Activated CD4-positive, alpha-beta T cell treated with anti-CD3 and anti-CD28 coated beads, Interleukin-2, amount 10 ng/mL, durations not matched to agents 7 days and 5 days (primary cell): ENCODE measurements around the gene KRTAP9-4. TPM values are rescaled to one million over a fixed set of nuclear protein-coding genes. Genes with fewer than 3 reads are reported as not detected.
A peak's percentile ranks its signal among the peaks of the same experiment; 100 is the strongest.
"Not testable (repeated sequence)": the region's sequence is repeated elsewhere in the genome, so short reads cannot be mapped to it uniquely, and the experiment has no call there.

Experiments used
- CTCF ChIA-PET: fragments of 350-600 bp; sonication (Branson Sonifier 250); formaldehyde crosslinking; loops from one replicate; lab custom pipeline; 2021; ENCODE audit warnings: antibody characterized with exemption; lab: Charles Lee
- POLR2A ChIA-PET: fragments of 350-600 bp; sonication (Branson Sonifier 250); formaldehyde crosslinking; loops from one replicate; lab custom pipeline; 2021; ENCODE audit warnings: antibody characterized with exemption; lab: Charles Lee
- DNase-seq: peaks from one replicate; pipeline ENCODE4 v3.0.0-alpha.2; 2020
- H3K27ac Mint-ChIP-seq: one replicate; pipeline ENCODE4 v1.8.0; 2021; ENCODE audit warnings: mild to moderate bottlenecking, moderate library complexity, mixed read lengths
- H3K27me3 Mint-ChIP-seq: one replicate; pipeline ENCODE4 v1.8.0; 2021; ENCODE audit warnings: mixed read lengths
- H3K36me3 Mint-ChIP-seq: one replicate; pipeline ENCODE4 v1.8.0; 2021; ENCODE audit warnings: low read depth, mixed read lengths
- H3K4me1 Mint-ChIP-seq: one replicate; pipeline ENCODE4 v1.8.0; 2021; ENCODE audit warnings: mixed read lengths
- H3K4me3 Mint-ChIP-seq: one replicate; pipeline ENCODE4 v1.8.0; 2021; ENCODE audit warnings: mild to moderate bottlenecking, moderate library complexity, mixed read lengths
- H3K9me3 Mint-ChIP-seq: one replicate; pipeline ENCODE4 v1.8.0; 2021; ENCODE audit warnings: mixed read lengths
- total RNA-seq, 2 experiments: library from RNA; stranded (reverse); gene quantifications; one replicate each; pipeline ENCODE4 v1.2.3, GENCODE V29; 2021

Gene KRTAP9-4
- total RNA-seq, 2 experiments from 2014 or later = not detected

GRCh38 chr17:41275648-41276190 lies 26.2 kb downstream of the KRTAP9-4 start, which contains the start of gene KRTAP9-7:
Gene KRTAP9-7 (plus strand): TSS chr17:41275698. CDS start chr17:41275698, 0 bp downstream.
- not testable (repeated sequence) for H3K36me3 Mint-ChIP-seq, H3K4me3 Mint-ChIP-seq, DNase-seq, H3K4me1 Mint-ChIP-seq, H3K9me3 Mint-ChIP-seq
- POLR2A ChIA-PET = interaction anchor here (0.7 kb wide), 1 partner anchor 10 kb away, joined by 4 read pairs; no protein-coding TSS in a partner anchor
- Mint-ChIP-seq H3K27me3 (peaks cover 16% of the 10 kb centered on the region), H3K27ac (peak within 1 kb of the TSS; percentile 43)
- CTCF ChIA-PET = interaction anchor here (0.6 kb wide), 1 partner anchor 47 kb away, joined by 3 read pairs; no protein-coding TSS in a partner anchor

GRCh38 chr17:41278176-41278955 lies 28.9 kb downstream of the KRTAP9-4 start:
- Mint-ChIP-seq H3K36me3 (no peaks in the 10 kb centered on the region), H3K27me3 (peaks cover 16% of the 10 kb centered on the region), H3K4me1 (no peaks in the 10 kb centered on the region), H3K9me3 (no peaks in the 10 kb centered on the region), H3K27ac (no peak overlapping the region), H3K4me3 (no peak overlapping the region)
- CTCF ChIA-PET = no interaction called here
- POLR2A ChIA-PET = no interaction called here
- no peak for DNase-seq

DNA sequence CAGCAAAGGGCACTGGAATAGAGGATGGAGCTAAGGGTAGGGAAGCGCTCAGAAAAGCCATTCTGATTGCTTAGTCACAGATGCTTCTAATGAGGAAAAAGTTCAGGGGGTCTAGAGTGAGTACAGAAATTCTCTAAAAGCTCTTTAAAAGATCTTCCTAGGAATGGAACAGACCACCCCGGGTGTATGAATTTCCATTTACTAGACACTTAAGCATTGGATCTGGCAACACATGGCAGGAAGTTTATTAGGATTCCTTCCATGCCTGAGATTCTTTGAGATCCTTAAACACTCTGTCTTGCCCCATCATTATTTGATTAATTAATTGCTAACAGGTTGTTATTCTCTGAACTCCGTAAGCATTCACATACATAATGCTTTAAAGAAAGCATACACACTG lies 34.6 kb downstream of the KRTAP9-4 start:
- no peaks in the 10 kb centered on the region for H3K9me3 Mint-ChIP-seq
- ChIA-PET POLR2A (no interaction called here), CTCF (interaction anchor here (0.6 kb wide), 1 partner anchor 46 kb away, joined by 4 read pairs; no protein-coding TSS in a partner anchor)
- H3K27ac Mint-ChIP-seq = no peak overlapping the region
- H3K4me3 Mint-ChIP-seq = no peak overlapping the region
- peaks cover 2% of the 10 kb centered on the region for H3K27me3 Mint-ChIP-seq
- peaks cover 6% of the 10 kb centered on the region for H3K4me1 Mint-ChIP-seq
- DNase-seq = no peak
- no peaks in the 10 kb centered on the region for H3K36me3 Mint-ChIP-seq

GRCh38 chr17:41284546-41284945 lies 35.1 kb downstream of the KRTAP9-4 start:
- Mint-ChIP-seq H3K36me3 (no peaks in the 10 kb centered on the region), H3K4me3 (no peak overlapping the region), H3K27ac (no peak overlapping the region), H3K9me3 (no peaks in the 10 kb centered on the region), H3K4me1 (peaks cover 6% of the 10 kb centered on the region), H3K27me3 (peaks cover 2% of the 10 kb centered on the region)
- POLR2A ChIA-PET = no interaction called here
- DNase-seq = no peak
- CTCF ChIA-PET = interaction anchor here (0.6 kb wide), 1 partner anchor 46 kb away, joined by 4 read pairs; no protein-coding TSS in a partner anchor

DNA sequence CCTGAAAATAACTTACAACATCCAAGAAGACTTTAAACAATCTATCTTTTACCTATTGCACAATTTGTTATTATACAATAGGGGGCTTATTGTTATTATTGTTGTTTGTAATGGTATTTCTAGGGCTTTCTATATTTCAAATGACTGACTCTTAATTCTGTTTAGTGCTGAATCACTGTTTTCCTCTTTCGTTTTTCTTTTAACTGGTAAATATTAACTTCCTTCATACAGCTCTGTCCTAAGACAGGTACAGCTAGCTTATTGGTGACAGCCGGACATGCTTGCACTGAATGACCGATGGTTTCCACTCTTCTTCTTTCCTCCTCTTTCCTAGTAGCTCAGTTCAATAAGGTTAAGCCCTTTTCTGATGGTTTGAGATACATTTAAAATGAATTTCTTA lies 37.6 kb downstream of the KRTAP9-4 start:
- no peaks in the 10 kb centered on the region for H3K36me3 Mint-ChIP-seq
- no peak for DNase-seq
- ChIA-PET POLR2A (no interaction called here), CTCF (interaction anchor here (1.6 kb wide), 1 partner anchor 21 kb away, joined by 3 read pairs; no protein-coding TSS in a partner anchor)
- H3K27ac Mint-ChIP-seq = no peak overlapping the region
- peaks cover 6% of the 10 kb centered on the region for H3K4me1 Mint-ChIP-seq
- no peak overlapping the region for H3K4me3 Mint-ChIP-seq
- peaks cover 2% of the 10 kb centered on the region for H3K27me3 Mint-ChIP-seq
- H3K9me3 Mint-ChIP-seq = no peaks in the 10 kb centered on the region

DNA sequence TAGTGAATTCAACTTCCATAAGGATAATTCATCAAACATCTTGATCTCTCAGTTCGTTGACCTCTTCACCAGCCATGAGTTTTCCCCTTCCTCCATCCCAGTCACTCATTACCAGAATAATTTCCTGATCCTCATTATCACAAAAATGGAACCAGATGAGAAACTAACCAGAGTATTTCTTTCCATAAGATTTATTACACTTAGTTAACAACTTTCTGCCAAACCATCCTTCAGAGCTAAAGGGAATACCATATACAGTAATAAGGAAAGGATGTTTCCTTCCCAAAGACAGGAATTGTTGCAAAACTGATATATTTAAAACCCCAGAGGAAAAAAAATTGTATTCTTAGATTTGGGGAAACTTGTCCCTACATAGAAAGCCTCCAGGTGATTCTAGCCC lies 44.5 kb downstream of the KRTAP9-4 start:
- CTCF ChIA-PET = no interaction called here
- POLR2A ChIA-PET = no interaction called here
- H3K4me1 Mint-ChIP-seq = no peaks in the 10 kb centered on the region
- no peaks in the 10 kb centered on the region for H3K36me3 Mint-ChIP-seq
- no peak for DNase-seq
- peaks cover 8% of the 10 kb centered on the region for H3K27me3 Mint-ChIP-seq
- H3K27ac Mint-ChIP-seq = no peak overlapping the region
- no peaks in the 10 kb centered on the region for H3K9me3 Mint-ChIP-seq
- H3K4me3 Mint-ChIP-seq = no peak overlapping the region

DNA sequence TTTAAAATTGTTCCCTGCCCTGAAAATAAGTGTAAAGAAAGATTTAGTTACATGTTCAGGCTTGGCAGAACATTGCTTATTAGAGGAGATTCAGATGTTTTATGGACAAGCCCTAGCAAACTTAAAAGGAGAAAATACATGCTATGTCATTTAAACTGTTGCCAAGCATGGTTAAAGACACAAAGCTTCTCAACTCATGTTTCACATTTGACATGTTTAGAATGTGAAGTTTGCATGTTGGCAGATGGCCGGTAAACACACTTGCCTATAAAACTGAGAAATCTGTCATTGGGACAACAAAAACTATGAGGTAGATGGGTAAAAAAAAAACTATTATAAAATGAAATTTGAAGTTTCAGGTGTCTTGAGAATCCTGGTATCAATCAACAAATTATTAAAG lies 47.4 kb downstream of the KRTAP9-4 start:
- CTCF ChIA-PET = no interaction called here

GRCh38 chr17:41298458-41299135 lies 49.1 kb downstream of the KRTAP9-4 start:
- Mint-ChIP-seq H3K27ac (no peak overlapping the region), H3K4me1 (peaks cover 8% of the 10 kb centered on the region), H3K9me3 (peaks cover 7% of the 10 kb centered on the region), H3K27me3 (peaks cover 8% of the 10 kb centered on the region), H3K4me3 (no peak overlapping the region), H3K36me3 (peaks cover 3% of the 10 kb centered on the region)
- POLR2A ChIA-PET = no interaction called here
- no peak for DNase-seq
- CTCF ChIA-PET = no interaction called here

More for the DNA sequence above, 47.4 kb downstream of the KRTAP9-4 start:
- Mint-ChIP-seq H3K27me3 (peaks cover 8% of the 10 kb centered on the region), H3K27ac (no peak overlapping the region), H3K9me3 (peaks cover 7% of the 10 kb centered on the region), H3K36me3 (peaks cover 3% of the 10 kb centered on the region), H3K4me3 (no peak overlapping the region), H3K4me1 (peaks cover 7% of the 10 kb centered on the region)
- POLR2A ChIA-PET = no interaction called here
- no peak for DNase-seq

Other genes with a start within 250 kb of the KRTAP9-4 start
- not detected for gene KRTAP3-2, start 249.8 kb upstream of the KRTAP9-4 start, total RNA-seq
- gene KRTAP3-1, start 240.6 kb upstream of the KRTAP9-4 start, total RNA-seq = not detected
- gene KRTAP1-5, start 222.5 kb upstream of the KRTAP9-4 start, total RNA-seq = not detected
- not detected for gene KRTAP1-4, start 219.5 kb upstream of the KRTAP9-4 start, total RNA-seq
- not detected for gene KRTAP1-3, start 214.8 kb upstream of the KRTAP9-4 start, total RNA-seq
- gene KRTAP1-1, start 208.2 kb upstream of the KRTAP9-4 start, total RNA-seq = not detected
- gene KRTAP2-1, start 202.4 kb upstream of the KRTAP9-4 start, total RNA-seq = not detected
- not detected for gene KRTAP2-2, start 194.5 kb upstream of the KRTAP9-4 start, total RNA-seq
- gene KRTAP2-3, start 189.6 kb upstream of the KRTAP9-4 start, total RNA-seq = not detected
- not detected for gene KRTAP2-4, start 183.8 kb upstream of the KRTAP9-4 start, total RNA-seq
- gene KRTAP4-7, start 165.5 kb upstream of the KRTAP9-4 start, total RNA-seq = not detected
- not detected for gene KRTAP4-8, start 151.5 kb upstream of the KRTAP9-4 start, total RNA-seq
- gene KRTAP4-16, start 147.5 kb upstream of the KRTAP9-4 start, total RNA-seq = not detected
- not detected for gene KRTAP4-9, start 144.3 kb upstream of the KRTAP9-4 start, total RNA-seq
- gene KRTAP4-11, start 131.3 kb upstream of the KRTAP9-4 start, total RNA-seq = not detected
- not detected for gene KRTAP4-12, start 125.5 kb upstream of the KRTAP9-4 start, total RNA-seq
- gene KRTAP4-6, start 109.1 kb upstream of the KRTAP9-4 start, total RNA-seq = not detected
- gene KRTAP4-5, start 99.9 kb upstream of the KRTAP9-4 start, total RNA-seq = not detected
- gene KRTAP4-4, start 88.9 kb upstream of the KRTAP9-4 start, total RNA-seq = not detected
- gene KRTAP4-3, start 81.5 kb upstream of the KRTAP9-4 start, total RNA-seq = not detected
- gene KRTAP4-2, start 71.5 kb upstream of the KRTAP9-4 start, total RNA-seq = not detected
- not detected for gene KRTAP4-1, start 64.8 kb upstream of the KRTAP9-4 start, total RNA-seq
- not detected for gene KRTAP9-1, start 59.8 kb upstream of the KRTAP9-4 start, total RNA-seq
- gene KRTAP9-2, start 23.0 kb upstream of the KRTAP9-4 start, total RNA-seq = not detected
- gene KRTAP9-3, start 17.2 kb upstream of the KRTAP9-4 start, total RNA-seq = not detected
- not detected for gene KRTAP9-8, start 11.7 kb upstream of the KRTAP9-4 start, total RNA-seq
- gene KRTAP9-9, start 5.7 kb downstream of the KRTAP9-4 start, total RNA-seq = not detected
- not detected for gene KRTAP9-6, start 15.7 kb downstream of the KRTAP9-4 start, total RNA-seq
- not detected for gene KRTAP9-7, start 26.0 kb downstream of the KRTAP9-4 start, total RNA-seq
- gene KRTAP29-1, start 53.2 kb downstream of the KRTAP9-4 start, total RNA-seq = not detected
- gene KRTAP16-1, start 59.6 kb downstream of the KRTAP9-4 start, total RNA-seq = under 1 TPM in 1 of 2 experiments, not detected in 1; 0.12 TPM
- not detected for gene KRTAP17-1, start 66.0 kb downstream of the KRTAP9-4 start, total RNA-seq
- not detected for gene KRT33A, start 101.1 kb downstream of the KRTAP9-4 start, total RNA-seq
- not detected for gene KRT33B, start 120.1 kb downstream of the KRTAP9-4 start, total RNA-seq
- not detected for gene KRT34, start 132.6 kb downstream of the KRTAP9-4 start, total RNA-seq
- not detected for gene KRT31, start 147.9 kb downstream of the KRTAP9-4 start, total RNA-seq
- gene KRT37, start 174.9 kb downstream of the KRTAP9-4 start, total RNA-seq = not detected
- gene KRT38, start 191.3 kb downstream of the KRTAP9-4 start, total RNA-seq = not detected
- not detected for gene KRT32, start 217.7 kb downstream of the KRTAP9-4 start, total RNA-seq
- gene KRT35, start 231.5 kb downstream of the KRTAP9-4 start, total RNA-seq = not detected
- not detected for gene KRT36, start 240.2 kb downstream of the KRTAP9-4 start, total RNA-seq